OCI-LY1 (cell line): ENCODE results near the gene MAPK1.

ENCODE experiments used
- EZH2 ChIP-seq: fragments of 200-600 bp; sonication (generic), shearing (Covaris generic); IDR thresholded peaks from 2 replicates; pipeline ENCODE4 v1.8.0; 2017; ENCODE audit warnings: borderline replicate concordance, mixed run types, mild to moderate bottlenecking, antibody characterized with exemption, low read length, moderate library complexity, mixed read lengths
- TF ChIP-seq, protein P1 (sequence below): fragments of 200-600 bp; sonication (generic), shearing (Covaris generic); IDR thresholded peaks from 2 replicates; pipeline ENCODE4 v1.5.1; 2017; ENCODE audit warnings: mild to moderate bottlenecking, antibody characterized with exemption, low read length, moderate library complexity, mixed read lengths

DNA sequence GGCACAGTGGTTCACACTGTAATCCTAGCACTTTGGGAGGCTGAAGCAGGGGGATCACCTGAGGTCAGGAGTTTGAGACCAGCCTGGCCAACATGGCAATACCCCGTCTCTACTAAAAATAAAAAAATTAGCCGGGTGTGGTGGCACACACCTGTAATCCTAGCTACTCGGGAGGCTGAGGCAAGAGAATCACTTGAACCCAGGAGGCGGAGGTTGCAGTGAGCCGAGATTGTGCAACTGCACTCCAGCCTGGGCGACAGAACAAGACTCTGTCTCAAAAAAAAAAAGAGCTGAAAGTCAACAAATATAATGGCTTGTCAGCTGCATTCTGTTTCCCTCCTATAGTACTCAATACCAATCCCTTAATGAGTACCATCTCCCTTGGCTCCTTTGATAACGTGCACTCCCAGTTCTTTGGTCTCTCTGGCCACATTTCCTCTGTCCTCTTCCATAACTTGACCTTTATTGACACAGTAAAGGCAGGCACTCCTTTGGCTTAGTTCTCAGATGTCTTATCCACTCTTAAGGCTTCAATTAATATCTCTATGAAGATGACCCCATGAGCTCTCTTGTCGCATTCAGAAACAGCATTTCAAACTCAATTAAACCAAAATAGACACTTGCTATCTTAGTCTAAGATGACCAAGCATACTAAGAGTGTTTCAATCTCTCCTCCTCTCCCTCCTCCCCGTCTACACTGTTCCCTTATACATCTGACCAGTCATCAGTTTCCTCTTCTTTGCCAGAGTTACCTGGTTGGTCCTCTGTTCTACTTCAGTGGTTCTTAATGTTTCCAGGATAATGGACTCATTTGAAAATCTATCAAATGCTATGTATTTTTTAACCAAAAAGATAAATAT is 4.8 kb downstream of the MAPK1 start:
- TF ChIP-seq, protein P1, sequence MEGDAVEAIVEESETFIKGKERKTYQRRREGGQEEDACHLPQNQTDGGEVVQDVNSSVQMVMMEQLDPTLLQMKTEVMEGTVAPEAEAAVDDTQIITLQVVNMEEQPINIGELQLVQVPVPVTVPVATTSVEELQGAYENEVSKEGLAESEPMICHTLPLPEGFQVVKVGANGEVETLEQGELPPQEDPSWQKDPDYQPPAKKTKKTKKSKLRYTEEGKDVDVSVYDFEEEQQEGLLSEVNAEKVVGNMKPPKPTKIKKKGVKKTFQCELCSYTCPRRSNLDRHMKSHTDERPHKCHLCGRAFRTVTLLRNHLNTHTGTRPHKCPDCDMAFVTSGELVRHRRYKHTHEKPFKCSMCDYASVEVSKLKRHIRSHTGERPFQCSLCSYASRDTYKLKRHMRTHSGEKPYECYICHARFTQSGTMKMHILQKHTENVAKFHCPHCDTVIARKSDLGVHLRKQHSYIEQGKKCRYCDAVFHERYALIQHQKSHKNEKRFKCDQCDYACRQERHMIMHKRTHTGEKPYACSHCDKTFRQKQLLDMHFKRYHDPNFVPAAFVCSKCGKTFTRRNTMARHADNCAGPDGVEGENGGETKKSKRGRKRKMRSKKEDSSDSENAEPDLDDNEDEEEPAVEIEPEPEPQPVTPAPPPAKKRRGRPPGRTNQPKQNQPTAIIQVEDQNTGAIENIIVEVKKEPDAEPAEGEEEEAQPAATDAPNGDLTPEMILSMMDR: no peak
- TF ChIP-seq EZH2: no peak
